Parathyroid adenoma (tissue), 2 donors: ENCODE measurements around the gene KNG1.

ENCODE experiments used
- H2AFZ ChIP-seq: fragments of 300-600 bp; sonication (generic); one replicate; pipeline ENCODE4 v1.7.0; 2017; ENCODE audit warnings: antibody characterized with exemption, mild to moderate bottlenecking
- H3K27ac ChIP-seq: fragments of 300-600 bp; sonication (generic); one replicate; pipeline ENCODE4 v1.7.0; 2017
- H3K27me3 ChIP-seq: fragments of 300-600 bp; sonication (generic); one replicate; pipeline ENCODE4 v1.7.0; 2017; ENCODE audit warnings: low read length; ENCODE audit not compliant: control insufficient read depth, insufficient read depth
- H3K36me3 ChIP-seq: fragments of 300-600 bp; sonication (generic); one replicate; pipeline ENCODE4 v1.7.0; 2017; ENCODE audit warnings: low read length; ENCODE audit not compliant: control insufficient read depth, insufficient read depth
- H3K4me1 ChIP-seq: fragments of 300-600 bp; sonication (generic); one replicate; pipeline ENCODE4 v1.7.0; 2017; ENCODE audit warnings: control low read depth
- H3K4me2 ChIP-seq: fragments of 300-600 bp; sonication (generic); one replicate; pipeline ENCODE4 v1.7.0; 2017; ENCODE audit warnings: low read length
- H3K4me3 ChIP-seq: fragments of 300-600 bp; sonication (generic); one replicate; pipeline ENCODE4 v1.7.0; 2017; ENCODE audit warnings: low read depth, low read length
- H3K79me2 ChIP-seq: fragments of 300-600 bp; sonication (generic); one replicate; pipeline ENCODE4 v1.7.0; 2017; ENCODE audit warnings: control low read depth
- H3K9ac ChIP-seq: fragments of 300-600 bp; sonication (generic); one replicate; pipeline ENCODE4 v1.7.0; 2017; ENCODE audit warnings: mild to moderate bottlenecking
- H3K9me3 ChIP-seq: fragments of 300-600 bp; sonication (generic); one replicate; pipeline ENCODE4 v1.7.0; 2017; ENCODE audit warnings: low read length; ENCODE audit not compliant: control insufficient read depth
- CTCF ChIP-seq: fragments of 300-600 bp; sonication (generic); IDR thresholded peaks from one replicate; pipeline ENCODE4 v1.7.0; 2017; ENCODE audit warnings: antibody characterized with exemption, mild to moderate bottlenecking
- donor health status: primary hyperparathyroidism.

KNG1 gene

DNA sequence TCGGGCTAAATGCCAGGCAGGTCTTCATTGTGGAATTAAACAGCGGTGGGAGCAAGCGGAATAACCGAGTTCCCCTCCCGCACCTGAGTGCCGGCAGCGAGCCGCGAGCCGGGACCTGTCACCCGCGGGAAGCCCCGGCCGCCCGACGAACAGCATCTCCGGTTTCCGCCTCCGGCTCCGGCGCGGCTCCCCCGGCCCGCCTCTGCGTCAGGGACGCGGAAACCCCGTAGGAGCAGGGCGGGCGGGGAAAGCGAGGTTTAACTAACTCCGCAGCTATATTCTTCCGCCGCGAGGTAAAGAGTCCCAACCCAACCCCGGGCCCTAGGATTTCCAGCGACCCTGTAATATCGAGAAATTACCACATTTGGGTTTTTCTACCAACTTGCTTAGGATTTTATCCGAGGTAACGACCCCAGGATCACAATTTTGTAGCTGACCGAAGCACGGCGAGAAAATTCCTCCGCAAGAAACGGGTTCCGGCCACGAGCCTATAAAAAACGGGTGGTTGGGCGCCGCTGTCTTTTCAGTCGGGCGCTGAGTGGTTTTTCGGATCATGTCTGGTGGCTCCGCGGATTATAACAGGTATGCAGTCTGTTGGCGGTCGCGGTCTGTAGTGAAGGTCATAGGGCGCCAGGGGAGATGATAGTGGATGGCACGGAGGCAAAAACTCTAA lies 66.0 kb downstream of the KNG1 start, which contains the start of gene EIF4A2:
TSS of gene EIF4A2 (plus strand) at position 520 of the 673 bp plus-strand sequence. CDS start at position 554, 34 bp downstream.
- peak within 1 kb of the TSS; percentile 99 for H3K4me3 ChIP-seq
- peak within 1 kb of the TSS; percentile 100 for H2AFZ ChIP-seq
- peak; percentile 17 for TF ChIP-seq CTCF
- peaks cover 19% of the 10 kb centered on the region for H3K79me2 ChIP-seq
- no peaks in the 10 kb centered on the region for H3K27me3 ChIP-seq
- peaks cover 20% of the 10 kb centered on the region for H3K4me1 ChIP-seq
- peak within 1 kb of the TSS; percentile 98 for H3K9ac ChIP-seq
- no peaks in the 10 kb centered on the region for H3K9me3 ChIP-seq
- peaks cover 7% of the 10 kb centered on the region for H3K36me3 ChIP-seq
- peak within 1 kb of the TSS; percentile 100 for H3K27ac ChIP-seq
- H3K4me2 ChIP-seq, result peak within 1 kb of the TSS; percentile 98

DNA sequence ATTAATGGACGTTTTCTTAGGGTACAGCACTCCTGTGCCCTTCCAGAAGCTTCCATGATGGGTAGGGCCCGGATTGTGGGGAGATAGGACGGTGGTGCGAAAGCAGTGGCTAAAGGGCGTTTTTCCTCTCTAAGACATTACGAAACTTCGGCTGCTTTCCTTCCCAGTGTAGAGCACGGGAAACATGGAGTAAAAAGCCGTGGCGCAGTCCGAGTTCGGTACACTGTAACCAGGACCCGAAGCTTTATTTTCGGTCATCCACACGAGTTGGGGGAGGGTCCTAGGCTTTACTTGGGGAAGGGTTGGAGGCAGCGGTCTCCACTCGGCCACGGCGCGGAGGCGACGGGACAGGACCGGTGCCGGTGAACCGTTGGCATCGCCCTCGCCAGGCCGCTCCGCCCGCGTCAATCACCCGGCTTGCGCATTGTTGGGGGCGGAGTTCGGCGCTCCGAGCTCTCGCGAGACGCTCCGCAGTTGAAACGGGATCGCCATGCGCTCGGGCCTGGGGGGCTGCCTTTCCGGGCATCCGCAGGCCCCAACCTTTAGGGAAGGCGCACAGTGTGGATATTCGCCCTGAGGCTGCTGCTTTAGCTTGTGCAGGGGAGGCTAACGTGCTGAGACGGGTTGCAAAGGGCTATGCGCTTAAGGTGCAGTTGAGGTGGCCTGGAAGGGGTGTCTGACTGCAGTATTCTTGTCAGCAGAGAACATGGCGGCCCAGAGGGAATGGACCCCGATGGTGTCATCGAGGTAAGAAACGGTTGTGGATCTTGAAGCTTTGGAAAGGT lies 66.8 kb downstream of the KNG1 start:
- H3K27me3 ChIP-seq, result no peaks in the 10 kb centered on the region
- no peaks in the 10 kb centered on the region for H3K9me3 ChIP-seq
- peaks cover 19% of the 10 kb centered on the region for H3K79me2 ChIP-seq
- H3K36me3 ChIP-seq, result peaks cover 7% of the 10 kb centered on the region
- H3K4me3 ChIP-seq, result peak overlapping the region; percentile 99
- peak overlapping the region; percentile 98 for H3K9ac ChIP-seq
- peak overlapping the region; percentile 98 for H3K4me2 ChIP-seq
- TF ChIP-seq CTCF, result peak; percentile 1
- peak overlapping the region; percentile 100 for H3K27ac ChIP-seq
- peak overlapping the region; percentile 100 for H2AFZ ChIP-seq
- peaks cover 20% of the 10 kb centered on the region for H3K4me1 ChIP-seq

- H3K9me3 ChIP-seq, result no peaks in the 10 kb centered on the region
- H3K4me1 ChIP-seq, result peaks cover 20% of the 10 kb centered on the region
- peak overlapping the region; percentile 100 for H3K27ac ChIP-seq
- H3K36me3 ChIP-seq, result peaks cover 7% of the 10 kb centered on the region
- TF ChIP-seq CTCF, result no peak
- no peaks in the 10 kb centered on the region for H3K27me3 ChIP-seq
- H3K9ac ChIP-seq, result no peak overlapping the region
- H3K79me2 ChIP-seq, result peaks cover 19% of the 10 kb centered on the region
- H2AFZ ChIP-seq, result no peak overlapping the region
- peak overlapping the region; percentile 98 for H3K4me2 ChIP-seq
- peak overlapping the region; percentile 99 for H3K4me3 ChIP-seq
Measured at GRCh38 chr3:186784820-186785494, 67.8 kb downstream of the KNG1 start.

- Histone ChIP-seq H3K27ac (no peak overlapping the region), H3K79me2 (peaks cover 19% of the 10 kb centered on the region), H3K36me3 (peaks cover 7% of the 10 kb centered on the region), H3K9ac (no peak overlapping the region), H3K27me3 (no peaks in the 10 kb centered on the region), H3K4me2 (peak overlapping the region; percentile 98), H3K9me3 (no peaks in the 10 kb centered on the region), H3K4me1 (peaks cover 20% of the 10 kb centered on the region), H3K4me3 (peak overlapping the region; percentile 99), H2AFZ (no peak overlapping the region)
- TF ChIP-seq CTCF, result no peak
Measured at GRCh38 chr3:186785495-186786018, 68.4 kb downstream of the KNG1 start.
